CMK (cell line): Measurements from ENCODE around the gene CNTNAP4.

Experiments used
- DNase-seq: peaks from one replicate; pipeline ENCODE4 v3.0.0-alpha.2; 2010; ENCODE audit warnings: low read depth

CNTNAP4 gene

GRCh38 chr16:76490036-76490639 is 212.9 kb downstream of the CNTNAP4 start:
- DNase-seq = no peak

GRCh38 chr16:76500006-76500405 is 222.8 kb downstream of the CNTNAP4 start:
- no peak for DNase-seq

- no peak for DNase-seq
Measured at GRCh38 chr16:76502063-76502462, 224.9 kb downstream of the CNTNAP4 start.

GRCh38 chr16:76502555-76502954 is 225.4 kb downstream of the CNTNAP4 start:
- DNase-seq = no peak

GRCh38 chr16:76503091-76503490 is 225.9 kb downstream of the CNTNAP4 start:
- no peak for DNase-seq

- DNase-seq = no peak
Measured at GRCh38 chr16:76511203-76511602, 234.0 kb downstream of the CNTNAP4 start.

- DNase-seq = no peak
Measured at GRCh38 chr16:76518781-76519180, 241.6 kb downstream of the CNTNAP4 start.

- no peak for DNase-seq
Measured at GRCh38 chr16:76524356-76524755, 247.2 kb downstream of the CNTNAP4 start.

- DNase-seq = no peak
Measured at GRCh38 chr16:76524769-76525168, 247.6 kb downstream of the CNTNAP4 start.

- DNase-seq = no peak
Measured at GRCh38 chr16:76527244-76527643, 250.0 kb downstream of the CNTNAP4 start.

GRCh38 chr16:76529120-76529519 is 251.9 kb downstream of the CNTNAP4 start:
- DNase-seq = no peak

GRCh38 chr16:76531236-76531635 is 254.0 kb downstream of the CNTNAP4 start:
- no peak for DNase-seq

GRCh38 chr16:76532188-76532973 is 255.2 kb downstream of the CNTNAP4 start:
- no peak for DNase-seq

- DNase-seq = no peak
Measured at GRCh38 chr16:76539609-76540008, 262.4 kb downstream of the CNTNAP4 start.

GRCh38 chr16:76541070-76541469 is 263.9 kb downstream of the CNTNAP4 start:
- DNase-seq = no peak

- no peak for DNase-seq
Measured at GRCh38 chr16:76565542-76565941, 288.3 kb downstream of the CNTNAP4 start.

- no peak for DNase-seq
Measured at GRCh38 chr16:76571755-76572154, 294.6 kb downstream of the CNTNAP4 start.

- DNase-seq = no peak
Measured at GRCh38 chr16:76573281-76573680, 296.1 kb downstream of the CNTNAP4 start.

GRCh38 chr16:76574651-76575050 is 297.4 kb downstream of the CNTNAP4 start:
- no peak for DNase-seq

GRCh38 chr16:76576526-76576925 is 299.3 kb downstream of the CNTNAP4 start:
- DNase-seq = no peak

- DNase-seq = no peak
Measured at GRCh38 chr16:76577003-76577402, 299.8 kb downstream of the CNTNAP4 start.

GRCh38 chr16:76579277-76579922 is 302.2 kb downstream of the CNTNAP4 start:
- DNase-seq = no peak

GRCh38 chr16:76583466-76583865 is 306.3 kb downstream of the CNTNAP4 start:
- no peak for DNase-seq
